Lung (tissue), 12 donors: ENCODE results near the gene GHR. TPM values are rescaled to one million over a fixed set of nuclear protein-coding genes. Genes with fewer than 3 reads are reported as not detected.

Experiments
- ATAC-seq: fragments of 200-7000 bp; cut with Tn5 transposase; one replicate; pipeline ENCODE4 v1.9.1; 2020; ENCODE audit warnings: moderate number of reproducible peaks; ENCODE audit not compliant: insufficient read depth, low FRiP score
- DNase-seq, 3 donors: peaks; one replicate each; pipeline ENCODE4 v3.0.0-alpha.2; 2013 to 2017
- H3K27ac ChIP-seq, 2 donors: one replicate each; pipeline ENCODE4 v1.5.1; 2013; ENCODE audit warnings: mild to moderate bottlenecking in 2 of 2, moderate library complexity in 2 of 2, control low read depth in 1 of 2, inconsistent platforms in 1 of 2, low read depth in 1 of 2, low read length in 1 of 2
- H3K27me3 ChIP-seq, 3 donors: one replicate each; pipeline ENCODE4 v1.5.1; 2013; ENCODE audit warnings: low read length in 2 of 3; ENCODE audit not compliant: control insufficient read depth in 3 of 3, insufficient read depth in 3 of 3
- H3K36me3 ChIP-seq, 4 donors: one replicate each; pipeline ENCODE4 v1.5.1; 2013; ENCODE audit warnings: low read length in 4 of 4, mild to moderate bottlenecking in 1 of 4, moderate library complexity in 1 of 4; ENCODE audit not compliant: control insufficient read depth in 4 of 4, insufficient read depth in 4 of 4
- H3K4me1 ChIP-seq, 5 donors: one replicate each; pipeline ENCODE4 v1.5.1; 2013; ENCODE audit warnings: low read length in 5 of 5, mild to moderate bottlenecking in 2 of 5, moderate library complexity in 1 of 5; ENCODE audit not compliant: control insufficient read depth in 5 of 5, insufficient read depth in 5 of 5
- H3K4me3 ChIP-seq: one replicate; pipeline ENCODE4 v1.5.1; 2013; ENCODE audit warnings: mild to moderate bottlenecking, control low read depth, moderate library complexity
- H3K9ac ChIP-seq, 2 donors: one replicate each; pipeline ENCODE4 v1.5.1; 2013; ENCODE audit warnings: low read length in 2 of 2, control low read depth in 1 of 2; ENCODE audit not compliant: insufficient read depth in 1 of 2
- H3K9me3 ChIP-seq, 4 donors: one replicate each; pipeline ENCODE4 v1.5.1; 2013; ENCODE audit warnings: low read length in 3 of 4, mild to moderate bottlenecking in 1 of 4, moderate library complexity in 1 of 4; ENCODE audit not compliant: control insufficient read depth in 4 of 4, insufficient read depth in 3 of 4
- CTCF ChIP-seq: IDR thresholded peaks from 2 replicates; pipeline ENCODE4 v1.5.1; 2012; ENCODE audit warnings: mild to moderate bottlenecking; ENCODE audit errors: control extremely low read depth, extremely low read depth
- WGBS, 2 donors: extraction: QIAGEN DNeasy Blood & Tissue Kit; methylation state at CpG; one replicate each; pipeline ENCODE4 v1.1.7; 2013; 5-methylcytosine and 5-hydroxymethylcytosine counted together
- polyA plus RNA-seq, 2 donors: library from polyadenylated mRNA; stranded (reverse); fragments of 200-250 nt; gene quantifications; one replicate each; pipeline ENCODE4 v1.2.1, GENCODE V29; 2013
- total RNA-seq, 2 donors: library from RNA; depleted of rRNA in 1 of 2; stranded (reverse); fragments of >200 nt in 1 of 2; gene quantifications; one replicate each; pipeline ENCODE4 v1.2.1, GENCODE V29; 2014 to 2021
- donor health status: control.
- donor health status: control.
- donor health status: Bipolar disorder and iron deficiency.
- donor health status: healthy.
- donor health status: DM: yes; HTN: yes; CAD: no.

Gene GHR
- total and polyA plus RNA-seq, 4 donors, result 0.98 to 23.8 (median 3.2) TPM

- DNase-seq, result no peak
- no peak for TF ChIP-seq CTCF
- Histone ChIP-seq H3K27me3 (no peaks in the 10 kb centered on the region), H3K9ac (no peak overlapping the region), H3K4me1 (peaks cover 0 to 8% (median 0%) of the 10 kb centered on the region in 5 donors), H3K9me3 (no peaks in the 10 kb centered on the region), H3K4me3 (no peak overlapping the region), H3K27ac (no peak overlapping the region), H3K36me3 (no peaks in the 10 kb centered on the region)
- no peak for ATAC-seq
- WGBS, 2 donors, result 48 to 66% methylated on average over 2 of the region's 2 CpGs
These were observed 221.9 kb downstream of the GHR start for GRCh38 chr5:42645138-42645537.

GRCh38 chr5:42648036-42648435 lies 224.8 kb downstream of the GHR start:
- WGBS, 2 donors, result 55 to 63% methylated on average over 3 of the region's 3 CpGs
- Histone ChIP-seq H3K36me3 (no peaks in the 10 kb centered on the region), H3K4me1 (peaks cover 0 to 8% (median 0%) of the 10 kb centered on the region in 5 donors), H3K4me3 (no peak overlapping the region), H3K9me3 (no peaks in the 10 kb centered on the region), H3K9ac (no peak overlapping the region), H3K27ac (no peak overlapping the region), H3K27me3 (no peaks in the 10 kb centered on the region)
- DNase-seq (peak in 1 of 3 donors; percentile 35), ATAC-seq (no peak)
- TF ChIP-seq CTCF, result no peak

GRCh38 chr5:42648915-42649314 lies 225.7 kb downstream of the GHR start:
- peak in 2 of 3 donors; percentile 60 to 74 for DNase-seq

More at GRCh38 chr5:42648915-42649314, 225.7 kb downstream of the GHR start:
- Histone ChIP-seq H3K4me3 (no peak overlapping the region), H3K9me3 (no peaks in the 10 kb centered on the region), H3K36me3 (no peaks in the 10 kb centered on the region), H3K27ac (no peak overlapping the region), H3K27me3 (no peaks in the 10 kb centered on the region), H3K9ac (no peak overlapping the region), H3K4me1 (peaks cover 0 to 8% (median 0%) of the 10 kb centered on the region in 5 donors)
- no peak for ATAC-seq
- WGBS, 2 donors, result 41 to 79% methylated on average over 1 of the region's 1 CpG
- no peak for TF ChIP-seq CTCF
